SU-DHL-6 (cell line): ENCODE measurements around the gene MCM5.
"Not testable (repeated sequence)": the region's sequence is repeated elsewhere in the genome, so short reads cannot be mapped to it uniquely, and the experiment has no call there.

Experiments
- H2AFZ ChIP-seq: fragments of 200-600 bp; sonication (generic); 2 replicates; pipeline ENCODE4 v1.6.1; 2014; ENCODE audit warnings: low read depth, mild to moderate bottlenecking, moderate library complexity, mixed read lengths, antibody characterized with exemption, low read length; ENCODE audit not compliant: severe bottlenecking
- H3F3A ChIP-seq: fragments of 200-600 bp; shearing (Covaris generic); 2 replicates; pipeline ENCODE4 v1.6.0; 2016; ENCODE audit warnings: antibody characterized with exemption, mild to moderate bottlenecking; ENCODE audit not compliant: insufficient read depth
- H3K27ac ChIP-seq: fragments of 200-600 bp; sonication (generic); 2 replicates; pipeline ENCODE4 v1.5.1; 2016; ENCODE audit warnings: low read depth, mild to moderate bottlenecking, low read length, moderate library complexity, mixed read lengths
- H3K27me3 ChIP-seq: fragments of 200-600 bp; sonication (generic), shearing (Covaris generic); 2 replicates; pipeline ENCODE4 v1.6.0; 2014; ENCODE audit warnings: mild to moderate bottlenecking, low read length
- H3K36me3 ChIP-seq: fragments of 200-600 bp; sonication (generic); 2 replicates; pipeline ENCODE4 v1.6.1; 2014; ENCODE audit warnings: mild to moderate bottlenecking, low read length, mixed read lengths
- H3K4me2 ChIP-seq: fragments of 300-600, 200-600 bp; shearing (Covaris generic), sonication (generic); 2 replicates; pipeline ENCODE4 v1.6.0; 2014; ENCODE audit warnings: low read length, low read depth, mild to moderate bottlenecking; ENCODE audit not compliant: poor library complexity, severe bottlenecking
- H3K4me3 ChIP-seq: fragments of 200-600 bp; sonication (generic); 2 replicates; pipeline ENCODE4 v1.5.1; 2014; ENCODE audit warnings: antibody characterized with exemption, low read length, mild to moderate bottlenecking, mixed read lengths; ENCODE audit not compliant: insufficient read depth, poor library complexity, severe bottlenecking
- H3K79me2 ChIP-seq: fragments of 200-600 bp; sonication (generic); 2 replicates; pipeline ENCODE4 v1.6.1; 2014; ENCODE audit warnings: mild to moderate bottlenecking, low read length, moderate library complexity; ENCODE audit not compliant: insufficient read depth
- H3K9ac ChIP-seq: fragments of 200-600 bp; sonication (generic); 2 replicates; pipeline ENCODE4 v1.7.0; 2014; ENCODE audit warnings: mild to moderate bottlenecking, low read length
- H3K9me2 ChIP-seq: fragments of 200-600 bp; sonication (generic); replicated peaks from 2 replicates; pipeline ENCODE4 v1.6.1; 2014; ENCODE audit warnings: low read length; ENCODE audit not compliant: insufficient read depth
- H3K9me3 ChIP-seq: fragments of 200-600 bp; sonication (generic); 2 replicates; pipeline ENCODE4 v1.6.1; 2014; ENCODE audit warnings: low read length, mixed read lengths; ENCODE audit not compliant: insufficient read depth
- H4K20me1 ChIP-seq: fragments of 200-600 bp; sonication (generic); 2 replicates; pipeline ENCODE4 v1.6.1; 2014; ENCODE audit warnings: low read depth, mild to moderate bottlenecking, antibody characterized with exemption, low read length, moderate library complexity, mixed read lengths
- EZH2phosphoT487 ChIP-seq: fragments of 200-600 bp; sonication (generic), shearing (Covaris generic); conservative IDR thresholded peaks from 2 replicates; pipeline ENCODE4 v1.6.1; 2018; ENCODE audit warnings: mild to moderate bottlenecking, antibody characterized with exemption, low read length, moderate library complexity, mixed read lengths
- TF ChIP-seq, protein P1 (sequence below): fragments of 200-600 bp; sonication (generic); IDR thresholded peaks from one replicate; pipeline ENCODE4 v1.5.1; 2017; ENCODE audit warnings: antibody characterized with exemption, mild to moderate bottlenecking, low read length, moderate library complexity; ENCODE audit not compliant: insufficient read depth, poor library complexity, severe bottlenecking

Gene MCM5

GRCh38 chr22:35457729-35458546, 58.0 kb downstream of the MCM5 start:
- Histone ChIP-seq H2AFZ (no peak overlapping the region), H3K27me3 (no peaks in the 10 kb centered on the region), H3K9me3 (no peaks in the 10 kb centered on the region), H3F3A (no peaks in the 10 kb centered on the region), H3K36me3 (no peaks in the 10 kb centered on the region), H3K4me3 (no peak overlapping the region), H3K9me2 (no peaks in the 10 kb centered on the region), H3K79me2 (no peaks in the 10 kb centered on the region), H3K9ac (no peak overlapping the region), H3K4me2 (no peak overlapping the region), H4K20me1 (no peaks in the 10 kb centered on the region), H3K27ac (no peak overlapping the region)
- TF ChIP-seq EZH2phosphoT487 = no peak
- TF ChIP-seq, protein P1, sequence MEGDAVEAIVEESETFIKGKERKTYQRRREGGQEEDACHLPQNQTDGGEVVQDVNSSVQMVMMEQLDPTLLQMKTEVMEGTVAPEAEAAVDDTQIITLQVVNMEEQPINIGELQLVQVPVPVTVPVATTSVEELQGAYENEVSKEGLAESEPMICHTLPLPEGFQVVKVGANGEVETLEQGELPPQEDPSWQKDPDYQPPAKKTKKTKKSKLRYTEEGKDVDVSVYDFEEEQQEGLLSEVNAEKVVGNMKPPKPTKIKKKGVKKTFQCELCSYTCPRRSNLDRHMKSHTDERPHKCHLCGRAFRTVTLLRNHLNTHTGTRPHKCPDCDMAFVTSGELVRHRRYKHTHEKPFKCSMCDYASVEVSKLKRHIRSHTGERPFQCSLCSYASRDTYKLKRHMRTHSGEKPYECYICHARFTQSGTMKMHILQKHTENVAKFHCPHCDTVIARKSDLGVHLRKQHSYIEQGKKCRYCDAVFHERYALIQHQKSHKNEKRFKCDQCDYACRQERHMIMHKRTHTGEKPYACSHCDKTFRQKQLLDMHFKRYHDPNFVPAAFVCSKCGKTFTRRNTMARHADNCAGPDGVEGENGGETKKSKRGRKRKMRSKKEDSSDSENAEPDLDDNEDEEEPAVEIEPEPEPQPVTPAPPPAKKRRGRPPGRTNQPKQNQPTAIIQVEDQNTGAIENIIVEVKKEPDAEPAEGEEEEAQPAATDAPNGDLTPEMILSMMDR = no peak

DNA sequence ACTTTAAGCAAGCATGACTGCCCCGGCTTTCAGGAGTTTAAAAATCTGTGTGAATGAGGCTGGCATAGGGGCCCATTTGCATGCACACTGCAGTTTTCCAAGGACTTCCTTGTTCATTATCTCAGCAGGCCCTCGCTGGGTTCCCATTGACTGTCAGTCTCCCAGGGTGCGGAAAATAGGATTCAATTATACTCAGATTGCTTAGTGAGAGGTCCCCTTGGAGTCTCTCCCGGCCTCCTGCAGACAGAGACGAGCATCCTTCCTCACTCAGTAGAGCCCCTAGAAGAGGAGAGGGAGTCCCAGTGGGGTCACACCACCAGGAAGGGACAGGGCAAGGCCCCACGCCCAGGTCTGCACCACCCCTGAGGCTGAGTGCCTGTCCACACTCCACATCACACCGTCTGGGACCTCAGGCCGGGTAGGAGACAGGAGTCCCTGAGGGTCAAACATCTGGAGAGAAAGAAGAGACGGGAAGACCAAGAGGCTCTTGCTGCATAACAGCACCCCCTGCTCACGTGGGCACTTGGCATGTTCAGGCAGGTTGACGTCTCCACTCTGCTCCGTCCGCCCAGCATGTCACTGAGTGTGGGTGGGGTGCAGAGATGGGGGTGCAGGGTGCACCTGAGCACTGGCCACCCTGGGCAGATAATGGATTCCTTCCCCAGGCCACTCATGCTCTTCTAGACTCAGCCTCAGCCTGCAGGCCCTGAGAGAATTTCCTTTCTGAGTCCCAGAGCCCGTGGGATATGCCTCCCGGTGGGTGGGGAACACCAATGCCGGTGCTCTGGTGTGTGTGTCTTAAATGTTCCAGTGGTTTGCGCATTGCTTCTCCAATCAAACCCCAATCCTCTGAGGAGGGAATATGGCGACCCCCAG, 58.8 kb downstream of the MCM5 start:
- peaks cover 3% of the 10 kb centered on the region; the same call in 1 of the 2 replicates for H3K9me2 ChIP-seq
- no peak overlapping the region for H3K4me3 ChIP-seq
- H3K27ac ChIP-seq = no peak overlapping the region
- H3K79me2 ChIP-seq = no peaks in the 10 kb centered on the region
- H3K27me3 ChIP-seq = no peaks in the 10 kb centered on the region
- no peaks in the 10 kb centered on the region for H3K36me3 ChIP-seq
- H2AFZ ChIP-seq = no peak overlapping the region
- no peaks in the 10 kb centered on the region for H3K9me3 ChIP-seq
- H3K4me2 ChIP-seq = no peak overlapping the region
- no peak overlapping the region for H3K9ac ChIP-seq
- no peak for TF ChIP-seq EZH2phosphoT487
- TF ChIP-seq, protein P1 = no peak
- H3F3A ChIP-seq = no peaks in the 10 kb centered on the region
- no peaks in the 10 kb centered on the region for H4K20me1 ChIP-seq

- no peak overlapping the region for H3K4me2 ChIP-seq
- peaks cover 3% of the 10 kb centered on the region; the same call in 1 of the 2 replicates for H3K9me2 ChIP-seq
- no peak overlapping the region for H2AFZ ChIP-seq
- H3K9ac ChIP-seq = no peak overlapping the region
- no peaks in the 10 kb centered on the region for H3K36me3 ChIP-seq
- no peak overlapping the region for H3K27ac ChIP-seq
- TF ChIP-seq, protein P1 = no peak
- no peak for TF ChIP-seq EZH2phosphoT487
- H4K20me1 ChIP-seq = no peaks in the 10 kb centered on the region
- H3K9me3 ChIP-seq = no peaks in the 10 kb centered on the region
- no peaks in the 10 kb centered on the region for H3F3A ChIP-seq
- H3K79me2 ChIP-seq = no peaks in the 10 kb centered on the region
- H3K4me3 ChIP-seq = no peak overlapping the region
- no peaks in the 10 kb centered on the region for H3K27me3 ChIP-seq
Measured at GRCh38 chr22:35459423-35459894, 59.5 kb downstream of the MCM5 start.

DNA sequence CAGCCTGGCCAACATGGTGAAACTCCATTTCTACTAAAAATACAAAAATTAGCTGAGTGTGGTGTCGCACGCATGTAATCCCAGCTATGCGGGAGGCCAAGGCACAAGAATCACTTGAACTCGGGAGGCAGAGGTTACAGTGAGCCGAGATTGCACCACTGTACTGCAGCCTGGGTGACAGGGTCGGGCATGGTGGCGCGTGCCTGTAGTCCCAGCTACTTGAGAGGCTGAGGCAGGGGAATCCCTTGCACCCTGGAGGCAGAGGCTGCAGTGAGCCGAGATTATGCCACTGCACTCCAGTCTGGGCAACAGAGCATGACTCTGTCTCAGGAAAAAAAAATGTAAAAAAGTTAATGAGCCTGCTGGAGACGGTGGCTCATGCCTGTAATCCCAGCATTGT, 60.0 kb downstream of the MCM5 start:
- H3K27ac ChIP-seq, H4K20me1 ChIP-seq: not testable (repeated sequence)

More for the DNA sequence above, 60.0 kb downstream of the MCM5 start:
- H3K79me2 ChIP-seq, H3K9me2 ChIP-seq, H3K9me3 ChIP-seq, H3K4me2 ChIP-seq, H3K27me3 ChIP-seq, H3K4me3 ChIP-seq, H3K9ac ChIP-seq, H2AFZ ChIP-seq, H3F3A ChIP-seq, H3K36me3 ChIP-seq: not testable (repeated sequence)
